ENCODE results near the gene LRWD1.
A peak's percentile ranks its signal among the peaks of the same experiment; 100 is the strongest.
"Not testable (repeated sequence)": the region's sequence is repeated elsewhere in the genome, so short reads cannot be mapped to it uniquely, and the experiment has no call there.

LRWD1 gene

GRCh38 chr7:102444961-102445673 is 19.7 kb upstream of the LRWD1 start:
- no peak for DNase-seq (ENCODE audit: low read depth in 2 of 2)

- DNase-seq (ENCODE audit: low read depth in 2 of 2): no peak
These were observed 19.1 kb upstream of the LRWD1 start for GRCh38 chr7:102445674-102446071.

GRCh38 chr7:102446387-102447156 is 18.2 kb upstream of the LRWD1 start:
- DNase-seq (ENCODE audit: low read depth in 2 of 2): no peak

DNA sequence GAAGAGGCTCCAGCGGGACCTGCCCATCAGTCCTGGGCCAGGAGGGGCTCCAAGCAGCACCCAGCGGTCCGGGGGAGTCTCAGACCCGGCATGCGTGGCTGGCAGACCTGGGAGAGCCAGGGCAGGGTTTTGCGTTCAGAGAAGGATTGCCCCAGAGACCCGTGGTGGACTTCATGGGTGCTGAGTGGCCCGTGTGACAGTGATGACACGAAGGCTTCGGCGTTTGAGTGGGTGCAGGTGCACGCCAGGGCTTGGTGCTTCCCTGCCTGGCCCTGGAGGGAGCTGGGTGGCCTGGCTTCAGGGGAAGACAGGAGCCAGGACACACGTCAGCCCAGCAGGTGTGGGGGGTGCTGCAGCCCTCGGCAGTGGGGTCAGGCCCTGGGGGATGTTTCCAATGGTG is 17.5 kb upstream of the LRWD1 start:
- no peak for DNase-seq (ENCODE audit: low read depth in 2 of 2)

DNA sequence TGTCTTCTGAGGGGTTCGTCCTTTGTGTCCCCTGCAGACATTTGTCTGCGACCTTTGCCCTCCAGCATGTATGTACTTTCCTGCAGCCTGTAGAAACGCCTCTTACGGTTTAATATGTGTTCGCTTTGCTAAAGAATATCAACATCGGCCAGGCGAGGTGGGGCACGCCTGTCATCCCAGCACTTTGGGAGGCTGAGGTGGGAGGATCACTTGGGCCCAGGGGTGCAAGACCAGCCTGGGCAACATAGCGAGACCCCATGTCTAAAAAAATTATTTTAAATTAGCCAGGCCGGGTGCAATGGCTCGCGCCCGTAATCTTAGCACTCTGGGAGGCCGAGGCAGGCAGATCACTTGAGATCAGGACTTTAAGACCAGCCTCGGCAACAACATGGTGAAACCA is 15.6 kb upstream of the LRWD1 start:
- no peak for DNase-seq (ENCODE audit: low read depth in 2 of 2)

DNA sequence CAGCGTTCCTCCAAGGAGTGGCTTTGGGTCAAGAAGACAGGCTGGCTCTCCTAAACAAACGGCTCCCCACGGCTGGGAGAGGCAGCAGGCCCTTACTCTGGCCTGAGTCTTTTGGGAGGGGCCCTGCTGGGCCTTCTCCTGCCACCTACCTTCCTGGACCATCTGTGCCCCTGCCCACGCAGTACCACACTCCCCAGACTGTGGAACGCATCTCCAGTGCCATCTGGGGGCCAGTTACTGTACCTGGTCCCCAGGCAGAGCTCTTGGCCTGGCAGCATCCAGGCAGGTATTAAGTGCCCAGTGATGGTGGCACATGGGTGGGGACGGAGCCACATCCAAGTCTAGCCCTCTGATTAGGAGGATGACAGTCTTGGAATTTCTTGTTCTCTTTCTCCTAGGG is 14.5 kb upstream of the LRWD1 start:
- peak in 1 of 2 donors; percentile 29 for DNase-seq (ENCODE audit: low read depth in 2 of 2)

DNA sequence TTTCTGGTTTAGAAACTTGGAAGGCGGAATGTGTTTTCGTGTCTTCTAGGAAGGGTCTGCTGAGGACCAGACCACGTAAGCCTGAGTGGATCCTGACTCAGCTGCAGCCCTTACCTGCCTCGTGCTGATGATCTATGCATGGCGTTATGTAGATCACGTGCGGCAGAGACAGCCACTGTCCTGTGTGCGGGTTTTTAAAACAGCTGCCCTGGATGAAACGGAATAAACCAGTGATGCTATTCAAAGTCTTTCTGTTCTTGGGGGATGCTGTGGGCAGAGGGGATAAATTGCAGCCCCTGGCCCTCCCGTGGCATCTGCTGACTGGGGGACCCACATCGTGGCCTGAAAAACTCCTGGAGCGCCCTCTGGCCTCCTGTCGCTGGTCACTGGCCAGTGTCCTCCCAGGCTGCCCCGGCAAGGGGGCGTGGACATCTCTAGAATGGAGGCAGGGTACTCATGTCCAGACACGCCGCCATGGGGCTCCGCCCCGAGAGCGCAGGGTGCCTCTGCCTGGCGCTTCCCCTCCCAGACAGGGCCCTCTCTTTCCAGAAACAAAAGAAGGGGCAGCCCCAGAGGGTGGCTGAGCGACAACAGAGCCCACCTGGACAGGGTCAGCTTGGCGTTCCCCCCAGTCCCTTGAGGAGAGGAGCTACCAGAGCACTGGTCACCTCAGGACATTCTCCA is 13.3 kb upstream of the LRWD1 start:
- no peak for DNase-seq (ENCODE audit: low read depth in 2 of 2)

DNA sequence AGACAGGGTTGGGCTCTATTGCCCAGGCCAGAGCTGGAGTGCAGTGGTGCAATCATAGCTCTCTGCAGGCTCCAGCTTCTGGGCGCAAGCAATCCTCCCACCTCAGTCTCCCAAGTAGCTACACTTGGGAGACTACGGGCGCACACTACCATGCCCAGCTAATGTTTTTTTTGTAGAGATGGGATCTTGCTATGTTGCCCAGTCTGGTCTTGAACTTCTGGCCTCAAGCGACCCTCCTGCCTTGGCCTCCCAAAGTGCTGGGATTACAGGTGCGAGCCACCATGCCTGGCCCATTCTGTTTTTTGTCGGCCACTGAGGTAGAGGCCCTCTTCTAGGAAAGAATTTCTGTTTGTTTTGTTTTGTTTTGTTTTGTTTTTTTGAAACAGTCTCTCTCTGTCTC is 12.3 kb upstream of the LRWD1 start:
- DNase-seq (ENCODE audit: low read depth in 2 of 2): no peak

GRCh38 chr7:102453319-102453718 is 11.5 kb upstream of the LRWD1 start:
- DNase-seq (ENCODE audit: low read depth in 2 of 2): no peak

DNA sequence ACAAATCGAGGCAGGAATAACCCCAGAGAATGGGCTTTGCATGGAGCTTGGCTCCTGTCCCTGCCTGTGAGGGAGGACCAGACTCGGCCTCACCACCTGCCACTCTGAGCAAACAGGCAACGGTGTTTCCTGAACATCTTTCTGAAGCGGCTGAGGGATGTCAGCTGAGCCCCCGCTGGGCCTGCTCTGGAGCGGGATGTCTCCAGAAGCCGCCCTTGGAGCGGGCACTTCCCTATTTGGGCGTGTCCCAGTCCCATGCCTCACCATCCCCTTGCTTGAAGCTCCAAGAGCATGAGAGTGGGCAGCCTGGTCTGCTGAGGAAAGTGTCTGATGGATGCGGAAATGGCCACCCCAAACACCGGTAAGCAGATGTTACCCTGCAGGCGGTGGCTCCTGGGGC is 10.3 kb upstream of the LRWD1 start:
- no peak for DNase-seq (ENCODE audit: low read depth in 2 of 2)

GRCh38 chr7:102454932-102455331 is 9.9 kb upstream of the LRWD1 start:
- DNase-seq (ENCODE audit: low read depth in 2 of 2): not testable (repeated sequence)

DNA sequence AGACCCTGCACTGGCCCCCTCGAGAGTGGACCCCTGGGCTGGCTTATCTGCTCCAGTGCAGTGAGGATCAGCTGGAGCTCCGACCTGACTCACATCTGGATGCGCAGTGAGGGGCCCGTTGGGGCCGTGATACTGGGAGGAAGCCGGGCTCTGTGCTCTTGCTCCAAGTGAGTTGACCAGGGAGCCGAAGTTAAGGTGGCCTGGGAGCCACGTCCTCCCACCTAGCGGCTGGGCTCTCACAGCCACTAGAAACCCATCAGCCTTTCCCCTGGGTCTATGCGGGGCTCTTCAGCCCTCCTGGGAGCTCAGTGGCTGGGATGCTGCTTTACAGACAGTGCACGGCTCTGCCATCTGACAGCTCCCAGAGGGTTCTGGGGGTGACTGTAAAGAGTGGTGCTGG is 9.2 kb upstream of the LRWD1 start:
- no peak for DNase-seq (ENCODE audit: low read depth in 2 of 2)

DNA sequence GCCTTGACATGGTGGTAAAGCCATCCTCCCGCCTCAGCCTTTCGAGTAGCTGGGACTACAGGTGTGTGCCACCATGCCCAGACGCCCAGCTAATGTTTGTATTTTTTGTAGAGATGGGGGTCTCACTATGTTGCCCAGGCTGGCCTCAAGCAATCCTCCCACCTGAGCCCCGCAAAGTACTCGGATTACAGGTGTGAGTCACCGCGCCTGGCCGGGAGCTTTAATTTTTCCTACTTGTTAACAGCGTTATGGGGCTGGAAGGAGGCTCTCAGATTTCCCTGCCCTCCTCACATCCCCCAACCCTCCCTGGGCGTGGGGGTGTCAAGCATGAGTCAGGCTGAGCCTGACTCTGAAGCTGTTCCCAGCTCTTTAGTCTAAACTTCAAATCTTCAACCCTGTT is 8.5 kb upstream of the LRWD1 start:
- DNase-seq (ENCODE audit: low read depth in 2 of 2): no peak

DNA sequence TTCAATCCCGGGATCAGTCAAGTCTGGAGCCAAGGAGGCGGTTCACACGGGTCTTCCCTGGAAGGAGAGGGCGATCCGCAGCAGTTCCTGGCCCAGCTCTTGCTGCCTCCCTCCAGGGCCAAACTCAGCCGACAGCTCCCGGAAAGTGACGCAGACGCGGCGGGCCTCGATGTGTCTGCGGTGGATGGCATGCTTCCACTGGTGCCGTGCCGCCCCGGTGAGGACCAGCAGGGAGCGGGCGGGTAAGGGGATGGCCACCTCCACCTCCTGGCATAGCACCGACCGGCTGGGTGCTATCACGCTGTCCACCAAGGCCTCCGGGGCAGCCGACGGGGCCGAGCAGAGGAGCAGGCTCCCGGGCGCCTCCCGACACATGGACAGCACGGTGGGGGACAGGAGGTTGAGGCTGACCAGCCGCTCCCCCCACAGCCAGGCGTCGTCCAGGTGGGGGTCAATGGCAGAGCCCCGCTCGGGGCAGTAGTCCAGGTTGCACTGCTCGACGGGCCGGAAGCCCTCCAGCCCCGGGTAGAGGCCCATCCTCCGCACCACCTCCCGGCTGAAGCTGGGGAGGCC is 7.3 kb upstream of the LRWD1 start:
- no peak for DNase-seq (ENCODE audit: low read depth in 2 of 2)

- DNase-seq (ENCODE audit: low read depth in 2 of 2): no peak
These were observed 5.5 kb upstream of the LRWD1 start for GRCh38 chr7:102459221-102459844.

- no peak for DNase-seq (ENCODE audit: low read depth in 2 of 2)
These were observed 4.3 kb upstream of the LRWD1 start for GRCh38 chr7:102460467-102460866.

GRCh38 chr7:102463841-102464576 is 775 bp upstream of the LRWD1 start:
- DNase-seq (ENCODE audit: low read depth in 2 of 2): no peak

- DNase-seq (ENCODE audit: low read depth in 2 of 2): no peak
These were observed 1.3 kb downstream of the LRWD1 start for GRCh38 chr7:102466097-102466496.

DNA sequence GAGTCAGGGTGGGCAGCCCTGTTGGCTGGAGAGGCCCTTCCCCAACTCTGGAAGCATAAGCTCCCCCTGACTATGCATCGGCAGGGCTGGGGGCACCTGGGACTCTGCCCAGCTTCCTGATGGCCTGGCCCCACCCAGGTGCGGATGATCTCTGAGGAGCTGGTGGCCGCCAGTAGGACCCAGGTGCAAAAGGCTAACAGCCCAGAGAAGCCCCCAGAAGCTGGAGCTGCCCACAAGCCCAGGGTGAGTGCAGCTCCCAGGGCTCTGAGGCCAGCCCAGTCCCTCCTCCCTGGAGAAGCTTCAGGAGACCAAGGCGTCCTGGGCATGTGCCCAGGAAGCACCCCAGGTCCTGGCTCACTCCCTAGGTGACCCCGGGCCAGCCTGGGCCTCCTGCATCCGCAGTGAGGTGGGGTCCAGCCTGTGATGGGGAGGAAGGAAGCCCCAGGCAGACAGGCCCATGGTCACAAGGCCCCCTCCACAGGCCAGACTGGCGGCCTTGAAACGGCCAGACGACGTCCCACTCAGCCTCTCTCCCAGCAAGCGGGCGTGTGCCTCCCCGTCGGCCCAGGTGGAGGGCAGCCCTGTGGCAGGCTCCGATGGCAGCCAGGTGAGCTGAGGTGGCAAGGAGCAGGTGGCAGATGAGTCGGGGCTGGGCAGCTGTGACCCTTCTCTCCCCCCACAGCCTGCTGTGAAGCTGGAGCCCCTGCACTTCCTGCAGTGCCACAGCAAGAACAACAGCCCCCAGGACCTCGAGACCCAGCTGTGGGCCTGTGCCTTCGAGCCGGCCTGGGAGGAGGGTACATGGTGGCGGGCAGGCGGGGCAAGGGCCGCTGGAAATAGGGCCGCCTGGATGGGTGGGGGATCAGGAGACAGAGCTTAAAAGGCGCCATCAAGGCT is 3.0 kb downstream of the LRWD1 start:
- no peak for DNase-seq (ENCODE audit: low read depth in 2 of 2)
